Measurements from ENCODE around the gene AGMO.

Gene AGMO

DNA sequence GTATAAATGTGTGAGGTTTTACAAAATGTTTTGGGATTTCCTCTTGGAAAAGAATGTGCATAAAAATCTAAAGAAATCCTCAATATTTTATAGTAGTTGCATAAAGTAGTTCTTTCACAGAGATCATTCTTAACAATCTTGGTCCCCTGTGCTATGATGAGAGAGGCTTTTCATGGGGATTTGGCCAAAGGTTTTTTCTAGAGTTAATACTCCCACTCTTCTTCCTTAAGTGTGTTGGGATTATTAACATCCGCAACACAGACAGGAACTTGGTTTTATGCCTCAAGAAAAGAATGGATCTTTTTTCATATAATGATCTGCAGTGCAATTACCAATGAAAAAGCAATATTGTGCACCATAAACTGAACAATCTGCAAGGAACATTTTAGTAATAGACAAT lies 71.5 kb downstream of the AGMO start:
- no peak for TF ChIP-seq POLR2A (IDR thresholded peaks at IDR 0.05; ENCODE audit: extremely low read depth, insufficient read length)
- no peak for TF ChIP-seq MYC (IDR thresholded peaks at IDR 0.05; ENCODE audit: low read depth, low read length)
- TF ChIP-seq, protein P1, sequence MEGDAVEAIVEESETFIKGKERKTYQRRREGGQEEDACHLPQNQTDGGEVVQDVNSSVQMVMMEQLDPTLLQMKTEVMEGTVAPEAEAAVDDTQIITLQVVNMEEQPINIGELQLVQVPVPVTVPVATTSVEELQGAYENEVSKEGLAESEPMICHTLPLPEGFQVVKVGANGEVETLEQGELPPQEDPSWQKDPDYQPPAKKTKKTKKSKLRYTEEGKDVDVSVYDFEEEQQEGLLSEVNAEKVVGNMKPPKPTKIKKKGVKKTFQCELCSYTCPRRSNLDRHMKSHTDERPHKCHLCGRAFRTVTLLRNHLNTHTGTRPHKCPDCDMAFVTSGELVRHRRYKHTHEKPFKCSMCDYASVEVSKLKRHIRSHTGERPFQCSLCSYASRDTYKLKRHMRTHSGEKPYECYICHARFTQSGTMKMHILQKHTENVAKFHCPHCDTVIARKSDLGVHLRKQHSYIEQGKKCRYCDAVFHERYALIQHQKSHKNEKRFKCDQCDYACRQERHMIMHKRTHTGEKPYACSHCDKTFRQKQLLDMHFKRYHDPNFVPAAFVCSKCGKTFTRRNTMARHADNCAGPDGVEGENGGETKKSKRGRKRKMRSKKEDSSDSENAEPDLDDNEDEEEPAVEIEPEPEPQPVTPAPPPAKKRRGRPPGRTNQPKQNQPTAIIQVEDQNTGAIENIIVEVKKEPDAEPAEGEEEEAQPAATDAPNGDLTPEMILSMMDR (IDR thresholded peaks at IDR 0.05; ENCODE audit: low read depth, low read length) = no peak
- no peak for TF ChIP-seq MAX (IDR thresholded peaks at IDR 0.05; ENCODE audit: low read depth, low read length)
- DNase-seq (ENCODE audit: low read depth) = no peak
- H3K4me3 ChIP-seq (ENCODE audit: low read depth, low read length) = no peak overlapping the region

GRCh38 chr7:15489861-15490260 lies 72.0 kb downstream of the AGMO start:
- DNase-seq (ENCODE audit: low read depth) = no peak

GRCh38 chr7:15489383-15489782 lies 72.4 kb downstream of the AGMO start:
- H3K4me3 ChIP-seq (ENCODE audit: low read depth, low read length) = no peak overlapping the region
- TF ChIP-seq, protein P1 (IDR thresholded peaks at IDR 0.05; ENCODE audit: low read depth, low read length) = no peak
- TF ChIP-seq MAX (IDR thresholded peaks at IDR 0.05; ENCODE audit: low read depth, low read length) (no peak), POLR2A (IDR thresholded peaks at IDR 0.05; ENCODE audit: extremely low read depth, insufficient read length) (no peak), MYC (IDR thresholded peaks at IDR 0.05; ENCODE audit: low read depth, low read length) (no peak)
- no peak for DNase-seq (ENCODE audit: low read depth)

More at GRCh38 chr7:15489861-15490260, 72.0 kb downstream of the AGMO start:
- TF ChIP-seq MAX (IDR thresholded peaks at IDR 0.05; ENCODE audit: low read depth, low read length) (no peak), MYC (IDR thresholded peaks at IDR 0.05; ENCODE audit: low read depth, low read length) (no peak), POLR2A (IDR thresholded peaks at IDR 0.05; ENCODE audit: extremely low read depth, insufficient read length) (no peak)
- TF ChIP-seq, protein P1 (IDR thresholded peaks at IDR 0.05; ENCODE audit: low read depth, low read length) = no peak
- H3K4me3 ChIP-seq (ENCODE audit: low read depth, low read length) = no peak overlapping the region

DNA sequence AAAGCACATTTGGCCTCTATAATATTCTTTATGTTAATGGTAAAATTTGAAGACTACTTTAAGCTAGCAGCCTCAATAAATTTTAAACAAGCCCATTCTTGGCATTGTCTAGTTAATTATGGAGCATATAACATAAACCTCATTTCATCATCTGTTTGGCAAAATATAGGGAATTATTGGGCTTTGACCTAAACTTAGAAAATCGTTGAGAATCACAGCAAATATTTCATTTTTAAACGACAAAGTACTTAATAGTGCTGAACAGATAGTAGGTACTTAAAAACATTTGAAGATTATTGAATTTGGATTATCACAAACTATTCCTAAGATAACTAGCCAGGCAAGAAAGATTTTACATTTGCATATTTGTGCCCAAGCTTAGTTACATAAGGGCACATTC lies 73.4 kb downstream of the AGMO start:
- TF ChIP-seq POLR2A (IDR thresholded peaks at IDR 0.05; ENCODE audit: extremely low read depth, insufficient read length) (no peak), MYC (IDR thresholded peaks at IDR 0.05; ENCODE audit: low read depth, low read length) (no peak)
- TF ChIP-seq, protein P1 (IDR thresholded peaks at IDR 0.05; ENCODE audit: low read depth, low read length) = no peak
- no peak overlapping the region for H3K4me3 ChIP-seq (ENCODE audit: low read depth, low read length)
- DNase-seq (ENCODE audit: low read depth) = no peak

- TF ChIP-seq MAX (IDR thresholded peaks at IDR 0.05; ENCODE audit: low read depth, low read length) (no peak), POLR2A (IDR thresholded peaks at IDR 0.05; ENCODE audit: extremely low read depth, insufficient read length) (no peak), MYC (IDR thresholded peaks at IDR 0.05; ENCODE audit: low read depth, low read length) (no peak)
- TF ChIP-seq, protein P1 (IDR thresholded peaks at IDR 0.05; ENCODE audit: low read depth, low read length) = no peak
- no peak for DNase-seq (ENCODE audit: low read depth)
- no peak overlapping the region for H3K4me3 ChIP-seq (ENCODE audit: low read depth, low read length)
Measured at GRCh38 chr7:15487896-15488295, 73.9 kb downstream of the AGMO start.

GRCh38 chr7:15485998-15486397 lies 75.8 kb downstream of the AGMO start:
- DNase-seq (ENCODE audit: low read depth) = no peak
- no peak overlapping the region for H3K4me3 ChIP-seq (ENCODE audit: low read depth, low read length)
- TF ChIP-seq, protein P1 (IDR thresholded peaks at IDR 0.05; ENCODE audit: low read depth, low read length) = no peak
- TF ChIP-seq MYC (IDR thresholded peaks at IDR 0.05; ENCODE audit: low read depth, low read length) (no peak), MAX (IDR thresholded peaks at IDR 0.05; ENCODE audit: low read depth, low read length) (no peak), POLR2A (IDR thresholded peaks at IDR 0.05; ENCODE audit: extremely low read depth, insufficient read length) (no peak)
